ENCODE data around the gene DNAI1.

DNA sequence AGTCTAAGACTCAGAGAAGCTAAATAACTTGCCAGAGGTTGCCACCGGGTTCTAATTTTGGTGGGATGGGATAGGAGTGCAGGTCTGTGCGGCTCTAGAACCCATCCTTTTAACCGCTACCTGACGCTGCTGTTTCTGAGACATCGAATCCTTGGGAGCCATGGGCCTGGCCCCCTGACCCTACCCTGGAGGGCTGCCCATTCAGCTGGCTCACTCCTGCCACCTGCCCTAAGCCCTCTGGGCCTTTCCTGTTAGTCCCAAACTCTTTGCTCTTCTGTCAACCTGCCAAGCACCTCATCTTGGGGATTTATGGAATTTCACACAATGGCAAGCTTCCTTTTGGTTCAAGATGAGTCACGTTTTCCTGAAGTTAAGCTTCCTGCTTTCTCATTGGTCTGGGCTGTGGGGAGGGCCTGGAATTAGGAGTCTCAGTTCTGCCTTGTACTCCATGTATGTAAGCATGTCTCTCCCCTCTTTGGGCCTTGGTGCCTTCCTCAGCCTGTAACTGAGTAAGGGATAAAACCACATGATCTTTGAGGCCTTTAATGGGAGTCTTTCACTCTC lies 37.6 kb downstream of the DNAI1 start:
- TF ChIP-seq, protein P1, sequence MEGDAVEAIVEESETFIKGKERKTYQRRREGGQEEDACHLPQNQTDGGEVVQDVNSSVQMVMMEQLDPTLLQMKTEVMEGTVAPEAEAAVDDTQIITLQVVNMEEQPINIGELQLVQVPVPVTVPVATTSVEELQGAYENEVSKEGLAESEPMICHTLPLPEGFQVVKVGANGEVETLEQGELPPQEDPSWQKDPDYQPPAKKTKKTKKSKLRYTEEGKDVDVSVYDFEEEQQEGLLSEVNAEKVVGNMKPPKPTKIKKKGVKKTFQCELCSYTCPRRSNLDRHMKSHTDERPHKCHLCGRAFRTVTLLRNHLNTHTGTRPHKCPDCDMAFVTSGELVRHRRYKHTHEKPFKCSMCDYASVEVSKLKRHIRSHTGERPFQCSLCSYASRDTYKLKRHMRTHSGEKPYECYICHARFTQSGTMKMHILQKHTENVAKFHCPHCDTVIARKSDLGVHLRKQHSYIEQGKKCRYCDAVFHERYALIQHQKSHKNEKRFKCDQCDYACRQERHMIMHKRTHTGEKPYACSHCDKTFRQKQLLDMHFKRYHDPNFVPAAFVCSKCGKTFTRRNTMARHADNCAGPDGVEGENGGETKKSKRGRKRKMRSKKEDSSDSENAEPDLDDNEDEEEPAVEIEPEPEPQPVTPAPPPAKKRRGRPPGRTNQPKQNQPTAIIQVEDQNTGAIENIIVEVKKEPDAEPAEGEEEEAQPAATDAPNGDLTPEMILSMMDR (IDR thresholded peaks at IDR 0.05): no peak
- TF ChIP-seq POLR2A (IDR thresholded peaks at IDR 0.05): no peak
- TF ChIP-seq POLR2AphosphoS5 (IDR thresholded peaks at IDR 0.05): no peak

All from prostate gland (tissue), 2 donors.